GM23338 (cell line): ENCODE results near the gene UNC5C. TPM values are rescaled to one million over a fixed set of nuclear protein-coding genes. Genes with fewer than 3 reads are reported as not detected.

ENCODE experiments used
- ATAC-seq: fragments of 200-7000 bp; cut with Tn5 transposase; 3 replicates; pipeline ENCODE4 v1.9.1; 2020
- DNase-seq: peaks from one replicate; pipeline ENCODE4 v3.0.0-alpha.2; 2015; ENCODE audit warnings: low spot score
- H2AFZ ChIP-seq: fragments of 200-600 bp; sonication (generic); 2 replicates; pipeline ENCODE4 v1.8.0; 2016; ENCODE audit warnings: antibody characterized with exemption, mild to moderate bottlenecking, moderate library complexity
- H3F3A ChIP-seq: fragments of 200-600 bp; sonication (generic); replicated peaks from 2 replicates; pipeline ENCODE4 v1.8.0; 2017; ENCODE audit warnings: antibody characterized with exemption, mixed run types, low read depth
- H3K27ac ChIP-seq: fragments of 200-600 bp; sonication (generic); 2 replicates; pipeline ENCODE4 v1.6.1; 2016; ENCODE audit warnings: low read depth
- H3K27me3 ChIP-seq: fragments of 200-600 bp; sonication (generic); 2 replicates; pipeline ENCODE4 v1.8.0; 2016; ENCODE audit warnings: mild to moderate bottlenecking, mixed run types, moderate library complexity; ENCODE audit not compliant: insufficient read depth
- H3K36me3 ChIP-seq: fragments of 200-600 bp; sonication (generic); 2 replicates; pipeline ENCODE4 v1.8.0; 2016; ENCODE audit warnings: mild to moderate bottlenecking; ENCODE audit not compliant: insufficient read depth
- H3K4me1 ChIP-seq: fragments of 200-600 bp; sonication (generic); 2 replicates; pipeline ENCODE4 v1.8.0; 2016; ENCODE audit warnings: mild to moderate bottlenecking, moderate library complexity; ENCODE audit not compliant: insufficient read depth
- H3K4me2 ChIP-seq: fragments of 200-600 bp; sonication (generic); 2 replicates; pipeline ENCODE4 v1.7.1; 2017; ENCODE audit warnings: mixed run types
- H3K4me3 ChIP-seq: fragments of 200-600 bp; sonication (generic); 2 replicates; pipeline ENCODE4 v1.6.1; 2016; ENCODE audit warnings: mixed run types
- H3K79me2 ChIP-seq: fragments of 200-600 bp; sonication (generic); replicated peaks from 2 replicates; pipeline ENCODE4 v1.8.0; 2017; ENCODE audit warnings: mild to moderate bottlenecking; ENCODE audit not compliant: insufficient read depth
- H3K9me2 ChIP-seq: fragments of 200-600 bp; sonication (generic); 2 replicates; pipeline ENCODE4 v1.8.0; 2017; ENCODE audit not compliant: insufficient read depth
- H4K20me1 ChIP-seq: fragments of 200-600 bp; sonication (generic); replicated peaks from 2 replicates; pipeline ENCODE4 v1.8.0; 2017; ENCODE audit warnings: mild to moderate bottlenecking; ENCODE audit not compliant: insufficient read depth
- H3K27ac Mint-ChIP-seq: 2 replicates; pipeline ENCODE4 v1.8.0; 2020; ENCODE audit warnings: inconsistent platforms, mild to moderate bottlenecking, moderate library complexity, mixed read lengths
- H3K27me3 Mint-ChIP-seq: 3 replicates; pipeline ENCODE4 v1.8.0; 2022; ENCODE audit warnings: low read depth, mild to moderate bottlenecking, moderate library complexity, mixed read lengths, inconsistent platforms; ENCODE audit not compliant: insufficient read depth, poor library complexity
- H3K36me3 Mint-ChIP-seq: 3 replicates; pipeline ENCODE4 v1.8.0; 2021; ENCODE audit warnings: low read depth, mild to moderate bottlenecking, inconsistent platforms, moderate library complexity, mixed read lengths
- H3K4me1 Mint-ChIP-seq: 3 replicates; pipeline ENCODE4 v1.8.0; 2020; ENCODE audit warnings: mild to moderate bottlenecking, inconsistent platforms, mixed read lengths
- H3K4me3 Mint-ChIP-seq: 3 replicates; pipeline ENCODE4 v1.8.0; 2021; ENCODE audit warnings: moderate library complexity, mild to moderate bottlenecking, inconsistent platforms, mixed read lengths
- H3K9me3 Mint-ChIP-seq: 3 replicates; pipeline ENCODE4 v1.8.0; 2020; ENCODE audit warnings: moderate library complexity, mild to moderate bottlenecking, inconsistent platforms, mixed read lengths
- CREB1 ChIP-seq: fragments of 250-450 bp; sonication (Bioruptor Pico); IDR thresholded peaks from 2 replicates; pipeline ENCODE4 v1.5.0; 2020; ENCODE audit warnings: low read depth, mild to moderate bottlenecking, moderate library complexity
- CTCF ChIP-seq, 2 experiments: fragments of 200-600 bp in 1 of 2; sonication (generic) in 1 of 2; conservative IDR thresholded peaks; 2 replicates each; pipeline versions ENCODE4 v1.5.1 to v1.6.1; 2016 to 2017; ENCODE audit warnings: antibody characterized with exemption in 2 of 2, low read depth in 2 of 2, mild to moderate bottlenecking in 2 of 2, moderate library complexity in 1 of 2
- ETS1 ChIP-seq: IDR thresholded peaks from 2 replicates; pipeline ENCODE4 v1.6.1; 2016; ENCODE audit warnings: antibody characterized with exemption
- EZH2 ChIP-seq: fragments of 200-600 bp; sonication (generic); IDR thresholded peaks from one replicate; pipeline ENCODE4 v1.8.0; 2017; ENCODE audit warnings: antibody characterized with exemption, mild to moderate bottlenecking, low read depth; ENCODE audit not compliant: unreplicated experiment
- EZH2phosphoT487 ChIP-seq: fragments of 200-600 bp; sonication (generic); IDR thresholded peaks from one replicate; pipeline ENCODE4 v1.8.1; 2018; ENCODE audit warnings: antibody characterized with exemption; ENCODE audit not compliant: unreplicated experiment
- JUNB ChIP-seq: IDR thresholded peaks from one replicate; pipeline ENCODE4 v1.6.1; 2016; ENCODE audit warnings: antibody characterized with exemption; ENCODE audit not compliant: unreplicated experiment
- NANOG ChIP-seq: IDR thresholded peaks from 2 replicates; pipeline ENCODE4 v1.6.1; 2016; ENCODE audit warnings: antibody characterized with exemption, borderline replicate concordance
- POLR2AphosphoS5 ChIP-seq: IDR thresholded peaks from 2 replicates; pipeline ENCODE4 v1.6.1; 2016; ENCODE audit warnings: antibody characterized with exemption, low read depth
- STAT1 ChIP-seq: IDR thresholded peaks from one replicate; pipeline ENCODE4 v1.6.1; 2016; ENCODE audit warnings: antibody characterized with exemption; ENCODE audit not compliant: unreplicated experiment
- ZNF114 ChIP-seq: fragments of 250-450 bp; sonication (Bioruptor Pico); IDR thresholded peaks from 2 replicates; pipeline ENCODE4 v1.5.0; 2020; ENCODE audit warnings: mild to moderate bottlenecking, moderate library complexity
- ZNF331 ChIP-seq: fragments of 250-450 bp; sonication (Bioruptor Pico); IDR thresholded peaks from 2 replicates; pipeline ENCODE4 v1.5.0; 2020; ENCODE audit warnings: low read depth, mild to moderate bottlenecking, moderate library complexity
- polyA plus RNA-seq: library from polyadenylated mRNA; unstranded; fragments of >200 nt; fragmentation: Nextera tagmentation; extraction: Ambion mirVana; gene quantifications from 2 replicates; pipeline ENCODE4 v1.2.1, GENCODE V29; 2016
- total RNA-seq: library from RNA; depleted of rRNA; stranded (reverse); fragments of >200 nt; shearing (Covaris generic); gene quantifications from 2 replicates; pipeline ENCODE4 v1.2.3, GENCODE V29; 2014
- TF ChIP-seq, protein P1 (sequence below): IDR thresholded peaks from one replicate; pipeline ENCODE4 v1.6.1; 2018; ENCODE audit warnings: antibody characterized with exemption; ENCODE audit not compliant: unreplicated experiment
- TF ChIP-seq, protein P2 (sequence below): fragments of 250-450 bp; sonication (Bioruptor Pico); IDR thresholded peaks from 2 replicates; pipeline ENCODE4 v1.5.0; 2020; ENCODE audit warnings: mild to moderate bottlenecking, moderate library complexity

The UNC5C gene
- total and polyA plus RNA-seq, 2 experiments from 2014 or later = 0.08 to 0.21 TPM

- no peak for DNase-seq
- Mint-ChIP-seq H3K9me3 (no peaks in the 10 kb centered on the region; the same call in 2 of the 3 replicates), H3K27ac (peak overlapping the region; percentile 9; the same call in 1 of the 2 replicates), H3K27me3 (no peaks in the 10 kb centered on the region), H3K4me1 (peaks cover 29% of the 10 kb centered on the region), H3K36me3 (no peaks in the 10 kb centered on the region), H3K4me3 (no peak overlapping the region)
- H3F3A ChIP-seq = no peaks in the 10 kb centered on the region
- no peak overlapping the region for H3K4me2 ChIP-seq
- ATAC-seq = no peak
- peaks cover 9% of the 10 kb centered on the region for H3K4me1 ChIP-seq
- H3K36me3 ChIP-seq = no peaks in the 10 kb centered on the region
- H3K27me3 ChIP-seq = no peaks in the 10 kb centered on the region
- 0 out of 2 replicates have a peak overlapping the region, but pooled peaks have one; percentile 18 for H2AFZ ChIP-seq
- H4K20me1 ChIP-seq = no peaks in the 10 kb centered on the region
- peaks cover 3% of the 10 kb centered on the region; the same call in 1 of the 2 replicates for H3K9me2 ChIP-seq
- H3K27ac ChIP-seq = no peak overlapping the region
- H3K4me3 ChIP-seq = no peak overlapping the region
- no peaks in the 10 kb centered on the region for H3K79me2 ChIP-seq
- TF ChIP-seq JUNB (no peak), ETS1 (no peak), STAT1 (no peak), EZH2phosphoT487 (no peak), POLR2AphosphoS5 (no peak), EZH2 (no peak), ZNF114 (CRISPR knock-in tag) (no peak), CTCF (conservative IDR thresholded peaks at IDR 0.05; ENCODE audit: low read depth in 2 of 2) (no peak), ZNF331 (no peak), CREB1 (CRISPR knock-in tag) (no peak), NANOG (no peak)
- TF ChIP-seq, protein P1, sequence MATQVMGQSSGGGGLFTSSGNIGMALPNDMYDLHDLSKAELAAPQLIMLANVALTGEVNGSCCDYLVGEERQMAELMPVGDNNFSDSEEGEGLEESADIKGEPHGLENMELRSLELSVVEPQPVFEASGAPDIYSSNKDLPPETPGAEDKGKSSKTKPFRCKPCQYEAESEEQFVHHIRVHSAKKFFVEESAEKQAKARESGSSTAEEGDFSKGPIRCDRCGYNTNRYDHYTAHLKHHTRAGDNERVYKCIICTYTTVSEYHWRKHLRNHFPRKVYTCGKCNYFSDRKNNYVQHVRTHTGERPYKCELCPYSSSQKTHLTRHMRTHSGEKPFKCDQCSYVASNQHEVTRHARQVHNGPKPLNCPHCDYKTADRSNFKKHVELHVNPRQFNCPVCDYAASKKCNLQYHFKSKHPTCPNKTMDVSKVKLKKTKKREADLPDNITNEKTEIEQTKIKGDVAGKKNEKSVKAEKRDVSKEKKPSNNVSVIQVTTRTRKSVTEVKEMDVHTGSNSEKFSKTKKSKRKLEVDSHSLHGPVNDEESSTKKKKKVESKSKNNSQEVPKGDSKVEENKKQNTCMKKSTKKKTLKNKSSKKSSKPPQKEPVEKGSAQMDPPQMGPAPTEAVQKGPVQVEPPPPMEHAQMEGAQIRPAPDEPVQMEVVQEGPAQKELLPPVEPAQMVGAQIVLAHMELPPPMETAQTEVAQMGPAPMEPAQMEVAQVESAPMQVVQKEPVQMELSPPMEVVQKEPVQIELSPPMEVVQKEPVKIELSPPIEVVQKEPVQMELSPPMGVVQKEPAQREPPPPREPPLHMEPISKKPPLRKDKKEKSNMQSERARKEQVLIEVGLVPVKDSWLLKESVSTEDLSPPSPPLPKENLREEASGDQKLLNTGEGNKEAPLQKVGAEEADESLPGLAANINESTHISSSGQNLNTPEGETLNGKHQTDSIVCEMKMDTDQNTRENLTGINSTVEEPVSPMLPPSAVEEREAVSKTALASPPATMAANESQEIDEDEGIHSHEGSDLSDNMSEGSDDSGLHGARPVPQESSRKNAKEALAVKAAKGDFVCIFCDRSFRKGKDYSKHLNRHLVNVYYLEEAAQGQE = no peak
- TF ChIP-seq, protein P2, sequence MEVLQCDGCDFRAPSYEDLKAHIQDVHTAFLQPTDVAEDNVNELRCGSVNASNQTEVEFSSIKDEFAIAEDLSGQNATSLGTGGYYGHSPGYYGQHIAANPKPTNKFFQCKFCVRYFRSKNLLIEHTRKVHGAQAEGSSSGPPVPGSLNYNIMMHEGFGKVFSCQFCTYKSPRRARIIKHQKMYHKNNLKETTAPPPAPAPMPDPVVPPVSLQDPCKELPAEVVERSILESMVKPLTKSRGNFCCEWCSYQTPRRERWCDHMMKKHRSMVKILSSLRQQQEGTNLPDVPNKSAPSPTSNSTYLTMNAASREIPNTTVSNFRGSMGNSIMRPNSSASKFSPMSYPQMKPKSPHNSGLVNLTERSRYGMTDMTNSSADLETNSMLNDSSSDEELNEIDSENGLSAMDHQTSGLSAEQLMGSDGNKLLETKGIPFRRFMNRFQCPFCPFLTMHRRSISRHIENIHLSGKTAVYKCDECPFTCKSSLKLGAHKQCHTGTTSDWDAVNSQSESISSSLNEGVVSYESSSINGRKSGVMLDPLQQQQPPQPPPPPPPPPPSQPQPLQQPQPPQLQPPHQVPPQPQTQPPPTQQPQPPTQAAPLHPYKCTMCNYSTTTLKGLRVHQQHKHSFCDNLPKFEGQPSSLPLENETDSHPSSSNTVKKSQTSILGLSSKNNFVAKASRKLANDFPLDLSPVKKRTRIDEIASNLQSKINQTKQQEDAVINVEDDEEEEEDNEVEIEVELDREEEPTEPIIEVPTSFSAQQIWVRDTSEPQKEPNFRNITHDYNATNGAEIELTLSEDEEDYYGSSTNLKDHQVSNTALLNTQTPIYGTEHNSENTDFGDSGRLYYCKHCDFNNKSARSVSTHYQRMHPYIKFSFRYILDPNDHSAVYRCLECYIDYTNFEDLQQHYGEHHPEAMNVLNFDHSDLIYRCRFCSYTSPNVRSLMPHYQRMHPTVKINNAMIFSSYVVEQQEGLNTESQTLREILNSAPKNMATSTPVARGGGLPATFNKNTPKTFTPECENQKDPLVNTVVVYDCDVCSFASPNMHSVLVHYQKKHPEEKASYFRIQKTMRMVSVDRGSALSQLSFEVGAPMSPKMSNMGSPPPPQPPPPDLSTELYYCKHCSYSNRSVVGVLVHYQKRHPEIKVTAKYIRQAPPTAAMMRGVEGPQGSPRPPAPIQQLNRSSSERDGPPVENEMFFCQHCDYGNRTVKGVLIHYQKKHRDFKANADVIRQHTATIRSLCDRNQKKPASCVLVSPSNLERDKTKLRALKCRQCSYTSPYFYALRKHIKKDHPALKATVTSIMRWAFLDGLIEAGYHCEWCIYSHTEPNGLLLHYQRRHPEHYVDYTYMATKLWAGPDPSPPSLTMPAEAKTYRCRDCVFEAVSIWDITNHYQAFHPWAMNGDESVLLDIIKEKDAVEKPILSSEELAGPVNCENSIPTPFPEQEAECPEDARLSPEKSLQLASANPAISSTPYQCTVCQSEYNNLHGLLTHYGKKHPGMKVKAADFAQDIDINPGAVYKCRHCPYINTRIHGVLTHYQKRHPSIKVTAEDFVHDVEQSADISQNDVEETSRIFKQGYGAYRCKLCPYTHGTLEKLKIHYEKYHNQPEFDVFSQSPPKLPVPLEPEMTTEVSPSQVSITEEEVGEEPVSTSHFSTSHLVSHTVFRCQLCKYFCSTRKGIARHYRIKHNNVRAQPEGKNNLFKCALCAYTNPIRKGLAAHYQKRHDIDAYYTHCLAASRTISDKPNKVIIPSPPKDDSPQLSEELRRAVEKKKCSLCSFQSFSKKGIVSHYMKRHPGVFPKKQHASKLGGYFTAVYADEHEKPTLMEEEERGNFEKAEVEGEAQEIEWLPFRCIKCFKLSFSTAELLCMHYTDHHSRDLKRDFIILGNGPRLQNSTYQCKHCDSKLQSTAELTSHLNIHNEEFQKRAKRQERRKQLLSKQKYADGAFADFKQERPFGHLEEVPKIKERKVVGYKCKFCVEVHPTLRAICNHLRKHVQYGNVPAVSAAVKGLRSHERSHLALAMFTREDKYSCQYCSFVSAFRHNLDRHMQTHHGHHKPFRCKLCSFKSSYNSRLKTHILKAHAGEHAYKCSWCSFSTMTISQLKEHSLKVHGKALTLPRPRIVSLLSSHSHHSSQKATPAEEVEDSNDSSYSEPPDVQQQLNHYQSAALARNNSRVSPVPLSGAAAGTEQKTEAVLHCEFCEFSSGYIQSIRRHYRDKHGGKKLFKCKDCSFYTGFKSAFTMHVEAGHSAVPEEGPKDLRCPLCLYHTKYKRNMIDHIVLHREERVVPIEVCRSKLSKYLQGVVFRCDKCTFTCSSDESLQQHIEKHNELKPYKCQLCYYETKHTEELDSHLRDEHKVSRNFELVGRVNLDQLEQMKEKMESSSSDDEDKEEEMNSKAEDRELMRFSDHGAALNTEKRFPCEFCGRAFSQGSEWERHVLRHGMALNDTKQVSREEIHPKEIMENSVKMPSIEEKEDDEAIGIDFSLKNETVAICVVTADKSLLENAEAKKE (CRISPR knock-in tag) = no peak
Measured at GRCh38 chr4:95212692-95213091, 336.1 kb downstream of the UNC5C start.
